ENCODE measurements around the gene PSMB4. TPM values are rescaled to one million over a fixed set of nuclear protein-coding genes. Genes with fewer than 3 reads are reported as not detected.

The PSMB4 gene
- total RNA-seq, 4 donors from 2014 or later: 192 to 245 (median 232) TPM

GRCh38 chr1:151369302-151369610 lies 30.1 kb upstream of the PSMB4 start:
- WGBS, 2 donors (ENCODE audit: low coverage in 1 of 2): 100% methylated on average over 3 of the region's 7 CpGs; no CpG with 5 or more reads in 1 of the 2 donors
- peaks cover 0 to 51% of the 10 kb centered on the region in 2 donors for H3K36me3 ChIP-seq
- H3K27ac ChIP-seq: peak overlapping the region in 2 of 4 donors; percentile 85 to 90
- peaks cover 3 to 64% (median 43%) of the 10 kb centered on the region in 3 donors for H3K4me1 ChIP-seq
- no peaks in the 10 kb centered on the region for H3K9me3 ChIP-seq
- H3K4me3 ChIP-seq: no peak overlapping the region
- no peaks in the 10 kb centered on the region for H3K27me3 ChIP-seq
- TF ChIP-seq POLR2A (IDR thresholded peaks at IDR 0.05): no peak
- TF ChIP-seq EP300 (IDR thresholded peaks at IDR 0.05): no peak
- no peak for TF ChIP-seq POLR2AphosphoS5 (IDR thresholded peaks at IDR 0.05)
- TF ChIP-seq CTCF (IDR thresholded peaks at IDR 0.05): no peak
- no peak for ATAC-seq

GRCh38 chr1:151369621-151370048 lies 29.7 kb upstream of the PSMB4 start:
- Histone ChIP-seq H3K4me3 (no peak overlapping the region), H3K36me3 (peaks cover 0 to 47% of the 10 kb centered on the region in 2 donors), H3K4me1 (peaks cover 3 to 64% (median 43%) of the 10 kb centered on the region in 3 donors), H3K27ac (peak overlapping the region in 3 of 4 donors; percentile 85 to 90 (median 87)), H3K27me3 (no peaks in the 10 kb centered on the region), H3K9me3 (no peaks in the 10 kb centered on the region)
- TF ChIP-seq POLR2AphosphoS5 (IDR thresholded peaks at IDR 0.05) (no peak), EP300 (IDR thresholded peaks at IDR 0.05) (no peak), CTCF (IDR thresholded peaks at IDR 0.05) (no peak), POLR2A (IDR thresholded peaks at IDR 0.05) (no peak)
- WGBS, 2 donors (ENCODE audit: low coverage in 1 of 2): 90% methylated on average over 2 of the region's 15 CpGs; no CpG with 5 or more reads in 1 of the 2 donors
- ATAC-seq: no peak

- Histone ChIP-seq H3K4me3 (peak overlapping the region in 1 of 2 donors; percentile 59), H3K27me3 (no peaks in the 10 kb centered on the region), H3K36me3 (peaks cover 0 to 40% of the 10 kb centered on the region in 2 donors), H3K9me3 (no peaks in the 10 kb centered on the region), H3K27ac (peak overlapping the region in 3 of 4 donors; percentile 85 to 90 (median 87)), H3K4me1 (peaks cover 3 to 64% (median 43%) of the 10 kb centered on the region in 3 donors)
- TF ChIP-seq POLR2AphosphoS5 (IDR thresholded peaks at IDR 0.05): no peak
- TF ChIP-seq CTCF (IDR thresholded peaks at IDR 0.05): no peak
- TF ChIP-seq EP300 (IDR thresholded peaks at IDR 0.05): no peak
- ATAC-seq: no peak
- 25 to 47% methylated on average over 3 to 4 of the region's 6 CpGs for WGBS, 2 donors (ENCODE audit: low coverage in 1 of 2)
Measured at GRCh38 chr1:151370211-151370911, 29.0 kb upstream of the PSMB4 start.

GRCh38 chr1:151371370-151372057 lies 27.9 kb upstream of the PSMB4 start:
- H3K9me3 ChIP-seq: no peaks in the 10 kb centered on the region
- H3K36me3 ChIP-seq: peaks cover 0 to 28% of the 10 kb centered on the region in 2 donors
- peak overlapping the region; percentile 38 to 59 for H3K4me3 ChIP-seq
- ATAC-seq: peak; percentile 79
- no peak for TF ChIP-seq CTCF (IDR thresholded peaks at IDR 0.05)
- TF ChIP-seq POLR2AphosphoS5 (IDR thresholded peaks at IDR 0.05): peak; percentile 33
- H3K27me3 ChIP-seq: no peaks in the 10 kb centered on the region
- 3 to 22% methylated on average over 3 to 5 of the region's 9 CpGs for WGBS, 2 donors (ENCODE audit: low coverage in 1 of 2)
- peak overlapping the region; percentile 61 to 90 (median 86) for H3K27ac ChIP-seq
- peaks cover 3 to 64% (median 43%) of the 10 kb centered on the region in 3 donors for H3K4me1 ChIP-seq

Data from gastroesophageal sphincter (tissue), 4 donors.